GM21576 (cell line): ENCODE measurements around the gene PLAC8.
"Not testable (repeated sequence)": the region's sequence is repeated elsewhere in the genome, so short reads cannot be mapped to it uniquely, and the experiment has no call there.

Experiments
- ATAC-seq: cut with Tn5 transposase; IDR thresholded peaks from one replicate; pipeline ENCODE4 v1.9.1; 2021; ENCODE audit warnings: mild to moderate bottlenecking, moderate library complexity; ENCODE audit not compliant: unreplicated experiment

Gene PLAC8

GRCh38 chr4:83074086-83074704 is 40.3 kb downstream of the PLAC8 start:
- peak; percentile 84 for ATAC-seq

GRCh38 chr4:83071116-83071515 is 43.4 kb downstream of the PLAC8 start:
- ATAC-seq, result no peak

DNA sequence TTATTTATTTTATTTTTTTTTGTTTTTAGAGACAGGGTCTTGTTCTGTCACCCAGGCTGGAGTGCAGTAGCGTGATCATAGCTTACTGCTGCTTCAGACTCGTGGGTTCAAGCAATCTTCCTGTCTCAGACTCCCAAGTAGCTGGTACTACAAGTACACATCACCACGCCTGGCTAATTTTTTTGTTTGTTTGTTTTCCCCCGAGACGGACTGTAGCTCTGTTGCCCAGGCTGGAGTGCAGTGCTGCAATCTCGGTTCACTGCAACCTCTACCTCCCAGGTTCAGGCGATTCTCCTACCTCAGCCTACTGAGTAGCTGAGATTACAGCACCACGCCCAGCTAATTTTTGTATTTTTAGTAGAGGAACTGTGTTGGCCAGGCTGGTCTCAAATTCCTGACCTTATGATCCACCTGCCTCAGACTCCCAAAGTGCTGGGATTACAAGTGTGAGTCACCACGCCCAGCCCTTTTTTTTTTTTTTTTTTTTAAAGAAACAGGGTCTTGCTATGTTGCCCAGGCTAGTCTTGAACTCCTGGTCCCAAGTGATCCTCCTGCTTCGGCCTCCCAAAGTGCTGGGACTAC is 47.4 kb downstream of the PLAC8 start:
- no peak for ATAC-seq

DNA sequence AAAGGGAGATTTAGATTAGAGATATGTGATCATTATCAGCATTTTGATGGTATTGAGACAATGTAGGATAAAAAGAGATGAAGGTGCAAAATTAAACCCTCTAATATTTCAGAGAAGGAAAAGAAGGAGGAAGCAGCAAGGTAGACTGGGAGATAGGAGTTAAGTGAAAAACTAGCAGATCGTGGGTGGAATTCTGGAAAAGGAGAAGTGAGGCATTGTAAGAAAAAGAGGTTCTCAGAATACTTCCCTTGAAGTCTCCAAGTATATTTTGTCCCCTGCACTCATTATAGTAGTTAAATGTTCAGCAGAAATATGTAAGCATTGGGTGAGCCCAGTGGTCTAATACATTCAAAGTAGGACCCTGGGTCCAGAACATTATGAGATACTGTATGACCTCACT is 49.3 kb downstream of the PLAC8 start:
- no peak for ATAC-seq

DNA sequence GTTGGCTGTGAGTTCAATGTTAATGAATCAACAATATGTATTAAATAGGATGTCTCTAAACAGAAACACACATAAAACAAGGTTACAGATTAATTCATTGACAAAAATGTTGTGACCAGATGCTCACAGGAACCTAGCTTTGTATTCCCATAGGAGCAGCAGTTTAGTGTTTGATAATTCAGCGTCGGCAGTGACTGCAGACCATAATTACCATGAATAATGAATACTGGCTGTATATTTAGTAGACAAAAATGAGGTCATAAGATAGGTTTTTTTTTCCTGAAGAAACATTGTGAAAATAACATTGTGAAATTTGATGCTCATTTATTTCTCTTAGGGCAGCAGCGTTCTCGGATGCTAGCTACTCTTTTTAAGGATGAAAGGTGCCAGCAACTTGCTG is 51.8 kb downstream of the PLAC8 start:
- ATAC-seq, result no peak

DNA sequence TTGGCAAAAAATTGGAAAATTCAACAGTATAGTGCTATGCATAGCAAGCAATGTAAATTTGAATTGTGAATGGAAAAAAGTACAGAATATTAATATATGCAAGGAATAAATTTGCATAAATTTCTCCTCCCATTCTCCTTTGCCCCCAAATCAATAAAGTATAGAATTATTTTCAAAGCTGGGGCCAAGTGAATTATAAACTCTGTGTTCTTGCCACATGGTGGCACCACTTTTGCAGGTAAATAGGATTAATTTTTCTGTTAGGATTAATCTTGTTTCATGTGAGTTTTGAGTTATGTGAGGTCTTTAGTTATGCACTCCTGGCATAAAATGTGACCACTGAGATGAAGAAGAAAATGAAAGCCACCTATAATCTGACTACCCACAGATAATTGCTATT is 59.6 kb downstream of the PLAC8 start:
- no peak for ATAC-seq

- not testable (repeated sequence) for ATAC-seq
Observed at GRCh38 chr4:83048781-83049180, 65.7 kb downstream of the PLAC8 start.

- no peak for ATAC-seq
Observed at GRCh38 chr4:83046693-83047473, 67.6 kb downstream of the PLAC8 start.

GRCh38 chr4:83043801-83044407 is 70.6 kb downstream of the PLAC8 start:
- no peak for ATAC-seq

DNA sequence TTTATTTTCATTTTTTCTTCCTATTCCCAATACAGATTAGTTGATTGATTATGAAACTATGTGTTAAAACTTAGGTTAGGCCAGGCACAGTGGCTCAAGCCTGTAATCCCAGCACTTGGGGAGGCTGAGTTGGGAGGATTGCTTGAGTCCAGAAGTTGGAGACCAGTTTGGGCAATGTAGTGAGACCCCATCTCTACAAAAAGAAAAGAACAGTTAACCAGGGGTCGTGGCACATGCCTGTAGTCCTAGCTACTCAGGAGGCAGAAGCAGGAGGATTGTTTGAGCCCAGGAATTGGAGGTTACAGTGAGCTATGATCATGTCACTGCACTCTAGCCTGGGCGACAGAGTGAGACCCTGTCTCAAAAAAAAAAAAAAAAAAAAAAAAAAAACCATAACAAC is 71.4 kb downstream of the PLAC8 start:
- ATAC-seq, result not testable (repeated sequence)

DNA sequence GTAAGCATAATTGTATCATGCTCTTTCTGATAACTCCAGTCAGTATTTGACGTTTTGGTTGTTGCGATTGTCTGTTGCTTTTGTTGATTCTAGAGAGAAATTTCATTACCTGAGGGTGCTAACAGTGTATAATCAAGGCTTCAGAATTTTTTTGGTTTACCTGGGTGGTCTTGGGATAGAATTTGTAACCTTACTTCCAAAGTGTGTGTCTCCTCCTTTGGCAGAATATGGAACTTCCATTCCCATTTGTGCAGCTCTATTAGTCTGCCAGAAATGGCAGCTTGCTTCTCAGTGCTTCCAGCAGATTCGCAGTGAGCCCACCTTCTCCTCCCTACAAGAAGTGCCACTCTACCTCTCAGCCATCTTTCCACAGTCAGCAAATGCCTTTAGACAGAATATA is 74.3 kb downstream of the PLAC8 start:
- no peak for ATAC-seq
